ENCODE data around the gene ECI1. TPM values are rescaled to one million over a fixed set of nuclear protein-coding genes. Genes with fewer than 3 reads are reported as not detected.

ECI1 gene
- total and polyA plus RNA-seq, 2 of the 13 experiments (the other 11 are each of a cell fraction or from before 2014, with no cell fraction given), result 82.0 to 102 TPM

GRCh38 chr16:2210386-2211365, 40.7 kb downstream of the ECI1 start, which contains the start of gene BRICD5 (continued):
- TF ChIP-seq, protein P1, sequence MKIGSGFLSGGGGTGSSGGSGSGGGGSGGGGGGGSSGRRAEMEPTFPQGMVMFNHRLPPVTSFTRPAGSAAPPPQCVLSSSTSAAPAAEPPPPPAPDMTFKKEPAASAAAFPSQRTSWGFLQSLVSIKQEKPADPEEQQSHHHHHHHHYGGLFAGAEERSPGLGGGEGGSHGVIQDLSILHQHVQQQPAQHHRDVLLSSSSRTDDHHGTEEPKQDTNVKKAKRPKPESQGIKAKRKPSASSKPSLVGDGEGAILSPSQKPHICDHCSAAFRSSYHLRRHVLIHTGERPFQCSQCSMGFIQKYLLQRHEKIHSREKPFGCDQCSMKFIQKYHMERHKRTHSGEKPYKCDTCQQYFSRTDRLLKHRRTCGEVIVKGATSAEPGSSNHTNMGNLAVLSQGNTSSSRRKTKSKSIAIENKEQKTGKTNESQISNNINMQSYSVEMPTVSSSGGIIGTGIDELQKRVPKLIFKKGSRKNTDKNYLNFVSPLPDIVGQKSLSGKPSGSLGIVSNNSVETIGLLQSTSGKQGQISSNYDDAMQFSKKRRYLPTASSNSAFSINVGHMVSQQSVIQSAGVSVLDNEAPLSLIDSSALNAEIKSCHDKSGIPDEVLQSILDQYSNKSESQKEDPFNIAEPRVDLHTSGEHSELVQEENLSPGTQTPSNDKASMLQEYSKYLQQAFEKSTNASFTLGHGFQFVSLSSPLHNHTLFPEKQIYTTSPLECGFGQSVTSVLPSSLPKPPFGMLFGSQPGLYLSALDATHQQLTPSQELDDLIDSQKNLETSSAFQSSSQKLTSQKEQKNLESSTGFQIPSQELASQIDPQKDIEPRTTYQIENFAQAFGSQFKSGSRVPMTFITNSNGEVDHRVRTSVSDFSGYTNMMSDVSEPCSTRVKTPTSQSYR (CRISPR knock-in tag; IDR thresholded peaks at IDR 0.05; ENCODE audit: borderline replicate concordance), result peak; percentile 75
- TF ChIP-seq ZNF451 (CRISPR knock-in tag; IDR thresholded peaks at IDR 0.05) (peak; percentile 80), RBAK (CRISPR knock-in tag; IDR thresholded peaks at IDR 0.05) (peak; percentile 99), ZNF878 (CRISPR knock-in tag; IDR thresholded peaks at IDR 0.05) (no peak), ZNF740 (CRISPR knock-in tag; IDR thresholded peaks at IDR 0.05) (no peak), PRDM10 (CRISPR knock-in tag; IDR thresholded peaks at IDR 0.05; ENCODE audit: low read depth) (no peak), ZSCAN30 (CRISPR knock-in tag; IDR thresholded peaks at IDR 0.05) (no peak), NFYC (CRISPR knock-in tag; IDR thresholded peaks at IDR 0.05) (no peak), REL (CRISPR knock-in tag; conservative IDR thresholded peaks at IDR 0.05) (0 out of 2 replicates have a peak, but pooled peaks have one; percentile 34), TOPORS (CRISPR knock-in tag; IDR thresholded peaks at IDR 0.05) (no peak; the same call in 1 of the 2 replicates), ZSCAN12 (CRISPR knock-in tag; IDR thresholded peaks at IDR 0.05) (no peak)
- TF ChIP-seq, protein P2, sequence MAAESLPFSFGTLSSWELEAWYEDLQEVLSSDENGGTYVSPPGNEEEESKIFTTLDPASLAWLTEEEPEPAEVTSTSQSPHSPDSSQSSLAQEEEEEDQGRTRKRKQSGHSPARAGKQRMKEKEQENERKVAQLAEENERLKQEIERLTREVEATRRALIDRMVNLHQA (CRISPR knock-in tag; IDR thresholded peaks at IDR 0.05), result no peak
- TF ChIP-seq, protein P3, sequence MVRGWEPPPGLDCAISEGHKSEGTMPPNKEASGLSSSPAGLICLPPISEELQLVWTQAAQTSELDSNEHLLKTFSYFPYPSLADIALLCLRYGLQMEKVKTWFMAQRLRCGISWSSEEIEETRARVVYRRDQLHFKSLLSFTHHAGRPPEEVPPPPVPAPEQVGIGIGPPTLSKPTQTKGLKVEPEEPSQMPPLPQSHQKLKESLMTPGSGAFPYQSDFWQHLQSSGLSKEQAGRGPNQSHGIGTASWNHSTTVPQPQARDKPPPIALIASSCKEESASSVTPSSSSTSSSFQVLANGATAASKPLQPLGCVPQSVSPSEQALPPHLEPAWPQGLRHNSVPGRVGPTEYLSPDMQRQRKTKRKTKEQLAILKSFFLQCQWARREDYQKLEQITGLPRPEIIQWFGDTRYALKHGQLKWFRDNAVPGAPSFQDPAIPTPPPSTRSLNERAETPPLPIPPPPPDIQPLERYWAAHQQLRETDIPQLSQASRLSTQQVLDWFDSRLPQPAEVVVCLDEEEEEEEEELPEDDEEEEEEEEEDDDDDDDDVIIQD (CRISPR knock-in tag; IDR thresholded peaks at IDR 0.05; ENCODE audit: low read depth), result no peak
- TF ChIP-seq, protein P4, sequence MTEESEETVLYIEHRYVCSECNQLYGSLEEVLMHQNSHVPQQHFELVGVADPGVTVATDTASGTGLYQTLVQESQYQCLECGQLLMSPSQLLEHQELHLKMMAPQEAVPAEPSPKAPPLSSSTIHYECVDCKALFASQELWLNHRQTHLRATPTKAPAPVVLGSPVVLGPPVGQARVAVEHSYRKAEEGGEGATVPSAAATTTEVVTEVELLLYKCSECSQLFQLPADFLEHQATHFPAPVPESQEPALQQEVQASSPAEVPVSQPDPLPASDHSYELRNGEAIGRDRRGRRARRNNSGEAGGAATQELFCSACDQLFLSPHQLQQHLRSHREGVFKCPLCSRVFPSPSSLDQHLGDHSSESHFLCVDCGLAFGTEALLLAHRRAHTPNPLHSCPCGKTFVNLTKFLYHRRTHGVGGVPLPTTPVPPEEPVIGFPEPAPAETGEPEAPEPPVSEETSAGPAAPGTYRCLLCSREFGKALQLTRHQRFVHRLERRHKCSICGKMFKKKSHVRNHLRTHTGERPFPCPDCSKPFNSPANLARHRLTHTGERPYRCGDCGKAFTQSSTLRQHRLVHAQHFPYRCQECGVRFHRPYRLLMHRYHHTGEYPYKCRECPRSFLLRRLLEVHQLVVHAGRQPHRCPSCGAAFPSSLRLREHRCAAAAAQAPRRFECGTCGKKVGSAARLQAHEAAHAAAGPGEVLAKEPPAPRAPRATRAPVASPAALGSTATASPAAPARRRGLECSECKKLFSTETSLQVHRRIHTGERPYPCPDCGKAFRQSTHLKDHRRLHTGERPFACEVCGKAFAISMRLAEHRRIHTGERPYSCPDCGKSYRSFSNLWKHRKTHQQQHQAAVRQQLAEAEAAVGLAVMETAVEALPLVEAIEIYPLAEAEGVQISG (CRISPR knock-in tag; IDR thresholded peaks at IDR 0.05), result peak; percentile 45; the same call in 1 of the 2 replicates

Measured in HepG2 (cell line).